ENCODE results near the gene PRKCA. TPM values are rescaled to one million over a fixed set of nuclear protein-coding genes. Genes with fewer than 3 reads are reported as not detected.
"Not testable (repeated sequence)": the region's sequence is repeated elsewhere in the genome, so short reads cannot be mapped to it uniquely, and the experiment has no call there.

PRKCA gene
- total RNA-seq, 1 donor from 2014 or later: 2.2 TPM

DNA sequence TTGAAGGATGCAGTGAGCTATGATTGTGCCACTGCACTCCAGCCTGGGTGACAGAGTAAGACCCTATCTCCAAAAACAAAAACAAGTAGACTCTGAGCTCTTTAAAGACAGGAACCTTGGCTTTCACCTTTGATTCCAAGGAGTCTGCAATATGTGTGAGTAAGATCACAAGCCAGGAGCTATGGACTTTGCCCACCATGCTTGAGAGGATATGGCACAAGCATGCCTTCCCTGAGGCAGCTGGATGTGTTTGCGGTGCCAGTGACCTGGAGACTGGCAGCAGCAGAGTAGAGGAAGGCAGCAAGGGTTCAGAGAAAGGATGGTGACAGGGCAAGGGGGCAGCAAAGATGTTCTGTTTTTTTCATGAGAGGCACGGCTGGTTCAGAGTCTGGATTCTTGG, 14.5 kb upstream of the PRKCA start:
- no peak overlapping the region for H3K27ac Mint-ChIP-seq
- H3K36me3 Mint-ChIP-seq (ENCODE audit: low read depth): no peaks in the 10 kb centered on the region
- H3K4me3 Mint-ChIP-seq: no peak overlapping the region
- H3K4me1 Mint-ChIP-seq: no peaks in the 10 kb centered on the region
- intact Hi-C loops (cut with micrococcal nuclease): no loop called here
- ChIA-PET POLR2A (no interaction called here), CTCF (no interaction called here)
- ATAC-seq (ENCODE audit: low read depth) (no peak), DNase-seq (no peak)
- H3K9me3 Mint-ChIP-seq: no peaks in the 10 kb centered on the region
- peaks cover 10% of the 10 kb centered on the region for H3K27me3 Mint-ChIP-seq
- TF ChIP-seq, protein P1, sequence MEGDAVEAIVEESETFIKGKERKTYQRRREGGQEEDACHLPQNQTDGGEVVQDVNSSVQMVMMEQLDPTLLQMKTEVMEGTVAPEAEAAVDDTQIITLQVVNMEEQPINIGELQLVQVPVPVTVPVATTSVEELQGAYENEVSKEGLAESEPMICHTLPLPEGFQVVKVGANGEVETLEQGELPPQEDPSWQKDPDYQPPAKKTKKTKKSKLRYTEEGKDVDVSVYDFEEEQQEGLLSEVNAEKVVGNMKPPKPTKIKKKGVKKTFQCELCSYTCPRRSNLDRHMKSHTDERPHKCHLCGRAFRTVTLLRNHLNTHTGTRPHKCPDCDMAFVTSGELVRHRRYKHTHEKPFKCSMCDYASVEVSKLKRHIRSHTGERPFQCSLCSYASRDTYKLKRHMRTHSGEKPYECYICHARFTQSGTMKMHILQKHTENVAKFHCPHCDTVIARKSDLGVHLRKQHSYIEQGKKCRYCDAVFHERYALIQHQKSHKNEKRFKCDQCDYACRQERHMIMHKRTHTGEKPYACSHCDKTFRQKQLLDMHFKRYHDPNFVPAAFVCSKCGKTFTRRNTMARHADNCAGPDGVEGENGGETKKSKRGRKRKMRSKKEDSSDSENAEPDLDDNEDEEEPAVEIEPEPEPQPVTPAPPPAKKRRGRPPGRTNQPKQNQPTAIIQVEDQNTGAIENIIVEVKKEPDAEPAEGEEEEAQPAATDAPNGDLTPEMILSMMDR (IDR thresholded peaks at IDR 0.05): no peak

DNA sequence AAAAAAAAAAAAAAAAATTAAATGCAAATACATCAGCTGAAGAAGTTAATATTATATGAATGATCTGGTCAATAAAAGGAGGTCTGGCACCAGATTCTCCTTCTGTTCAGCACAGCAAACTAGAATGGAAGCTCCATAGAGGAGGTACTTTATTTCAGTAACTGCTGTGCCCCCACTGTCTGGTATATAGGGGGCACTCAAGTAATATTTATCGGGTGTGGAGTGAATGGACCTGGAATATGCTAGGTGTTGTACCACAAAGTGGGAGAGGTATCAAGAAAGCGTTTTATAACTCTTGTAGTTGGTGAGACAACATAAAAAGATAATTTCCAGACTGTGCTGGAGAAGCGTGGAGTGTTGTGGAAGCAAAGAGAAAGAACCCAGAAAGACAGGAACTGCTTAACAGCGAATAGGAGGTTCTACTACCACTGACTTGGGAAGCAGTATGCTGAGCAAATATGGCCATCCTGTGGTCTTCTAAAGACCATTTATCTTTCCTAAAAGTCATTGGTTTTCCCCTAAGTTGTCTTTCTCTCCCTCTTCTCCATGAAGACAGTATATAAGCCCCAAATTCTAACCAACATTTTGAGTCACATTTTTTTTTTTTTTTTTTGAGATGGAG, 12.2 kb upstream of the PRKCA start:
- ATAC-seq (ENCODE audit: low read depth) (no peak), DNase-seq (no peak)
- peaks cover 7% of the 10 kb centered on the region for H3K27me3 Mint-ChIP-seq
- H3K4me3 Mint-ChIP-seq: no peak overlapping the region
- intact Hi-C loops (cut with micrococcal nuclease): no loop called here
- ChIA-PET CTCF (no interaction called here), POLR2A (no interaction called here)
- no peaks in the 10 kb centered on the region for H3K4me1 Mint-ChIP-seq
- no peak overlapping the region for H3K27ac Mint-ChIP-seq
- no peaks in the 10 kb centered on the region for H3K36me3 Mint-ChIP-seq (ENCODE audit: low read depth)
- H3K9me3 Mint-ChIP-seq: no peaks in the 10 kb centered on the region
- TF ChIP-seq, protein P1 (IDR thresholded peaks at IDR 0.05): no peak

- TF ChIP-seq, protein P1 (IDR thresholded peaks at IDR 0.05): no peak
- ChIA-PET CTCF (interaction anchor here (0.6 kb wide), 1 partner anchor 38 kb away, joined by 4 read pairs; no protein-coding TSS in a partner anchor), POLR2A (interaction anchor here (0.6 kb wide), 1 partner anchor 24 kb away, joined by 6 read pairs; no protein-coding TSS in a partner anchor)
- no peaks in the 10 kb centered on the region for H3K36me3 Mint-ChIP-seq (ENCODE audit: low read depth)
- peaks cover 4% of the 10 kb centered on the region for H3K27me3 Mint-ChIP-seq
- DNase-seq (no peak), ATAC-seq (ENCODE audit: low read depth) (no peak)
- intact Hi-C loops (cut with micrococcal nuclease): no loop called here
- H3K4me1 Mint-ChIP-seq: no peaks in the 10 kb centered on the region
- H3K9me3 Mint-ChIP-seq: no peaks in the 10 kb centered on the region
- H3K27ac Mint-ChIP-seq: no peak overlapping the region
- no peak overlapping the region for H3K4me3 Mint-ChIP-seq
Measured at GRCh38 chr17:66292353-66292752, 10.1 kb upstream of the PRKCA start.

DNA sequence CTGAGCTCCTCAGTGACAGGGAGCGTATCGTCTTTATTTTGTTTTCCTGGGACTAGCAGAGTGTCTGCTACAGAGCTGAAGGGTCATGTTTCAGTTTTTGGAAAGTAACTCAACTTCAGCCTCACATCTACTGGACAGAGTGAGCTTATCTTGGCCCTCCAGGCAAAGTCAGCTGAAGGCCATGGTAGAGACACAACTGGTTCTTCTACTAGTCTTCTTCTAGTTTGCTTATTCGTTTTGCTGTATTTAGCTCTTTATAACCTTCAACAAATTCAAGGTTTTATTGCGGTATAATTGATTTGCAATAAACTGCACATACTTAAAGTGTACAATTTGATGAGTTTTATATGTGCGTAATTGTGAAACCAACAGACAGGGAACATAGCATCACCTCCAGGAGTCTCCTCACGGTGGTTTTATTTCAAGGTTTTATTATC, 6.1 kb upstream of the PRKCA start:
- Mint-ChIP-seq H3K9me3 (no peaks in the 10 kb centered on the region), H3K4me3 (no peak overlapping the region), H3K27me3 (peaks cover 13% of the 10 kb centered on the region), H3K36me3 (ENCODE audit: low read depth) (no peaks in the 10 kb centered on the region), H3K27ac (no peak overlapping the region), H3K4me1 (peaks cover 2% of the 10 kb centered on the region)
- POLR2A ChIA-PET: no interaction called here
- intact Hi-C loops (cut with micrococcal nuclease): no loop called here
- DNase-seq (no peak), ATAC-seq (ENCODE audit: low read depth) (no peak)
- TF ChIP-seq, protein P1 (IDR thresholded peaks at IDR 0.05): no peak
- CTCF ChIA-PET: no interaction called here

DNA sequence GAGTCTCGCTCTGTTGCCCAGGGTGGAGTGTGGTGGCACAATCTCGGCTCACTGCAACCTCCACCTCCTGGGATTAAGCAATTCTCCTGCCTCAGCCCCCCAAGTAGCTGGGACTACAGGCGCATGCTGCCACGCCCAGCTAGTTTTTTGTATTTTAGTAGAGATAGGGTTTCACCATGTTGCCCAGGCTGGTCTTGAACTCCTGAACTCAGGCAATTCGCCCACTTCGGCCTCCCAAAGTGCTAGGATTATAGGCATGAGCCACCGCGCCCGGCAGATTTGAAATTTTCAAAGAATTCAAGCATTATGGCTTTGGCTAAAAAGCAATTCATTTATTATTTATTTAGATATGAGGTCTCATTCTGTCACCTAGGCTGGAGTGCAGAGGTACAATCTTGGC, 5.0 kb upstream of the PRKCA start:
- POLR2A ChIA-PET; H3K4me1 Mint-ChIP-seq; H3K27ac Mint-ChIP-seq; intact Hi-C loops (cut with micrococcal nuclease); H3K9me3 Mint-ChIP-seq; CTCF ChIA-PET; H3K36me3 Mint-ChIP-seq (ENCODE audit: low read depth); ATAC-seq (ENCODE audit: low read depth); DNase-seq; H3K4me3 Mint-ChIP-seq: not testable (repeated sequence)
- H3K27me3 Mint-ChIP-seq: peaks cover 18% of the 10 kb centered on the region

DNA sequence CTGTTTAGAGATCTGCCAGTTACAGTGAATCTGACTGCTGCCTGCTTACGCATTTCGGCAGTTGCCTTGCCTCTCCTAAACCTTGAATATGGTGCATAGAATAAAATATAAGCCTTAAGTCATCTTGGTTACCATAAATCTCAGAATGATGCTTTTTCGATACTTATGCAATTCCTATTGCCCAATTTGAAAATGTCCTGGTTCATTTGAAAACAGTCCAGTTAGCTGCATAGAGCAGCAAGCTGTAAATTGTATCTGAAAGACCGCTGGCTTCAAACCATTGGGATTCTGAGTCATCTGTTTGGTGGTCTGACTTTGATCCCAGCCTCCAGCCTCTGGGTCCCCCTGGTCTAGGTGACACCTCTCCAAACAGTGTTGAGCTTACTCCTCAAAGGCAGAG, 2.7 kb upstream of the PRKCA start:
- H3K4me1 Mint-ChIP-seq: peaks cover 11% of the 10 kb centered on the region
- ATAC-seq (ENCODE audit: low read depth): no peak
- intact Hi-C loops (cut with micrococcal nuclease): no loop called here

More for the DNA sequence above, 2.7 kb upstream of the PRKCA start:
- TF ChIP-seq, protein P1 (IDR thresholded peaks at IDR 0.05): no peak
- H3K9me3 Mint-ChIP-seq: no peaks in the 10 kb centered on the region
- H3K36me3 Mint-ChIP-seq (ENCODE audit: low read depth): no peaks in the 10 kb centered on the region
- POLR2A ChIA-PET: no interaction called here
- H3K27ac Mint-ChIP-seq: no peak overlapping the region
- DNase-seq: no peak
- H3K27me3 Mint-ChIP-seq: peaks cover 22% of the 10 kb centered on the region
- no peak overlapping the region for H3K4me3 Mint-ChIP-seq
- CTCF ChIA-PET: no interaction called here
